ENCODE results near the gene RDH14. TPM values are rescaled to one million over a fixed set of nuclear protein-coding genes. Genes with fewer than 3 reads are reported as not detected.
A peak's percentile ranks its signal among the peaks of the same experiment; 100 is the strongest.

RDH14 gene
- total RNA-seq, 1 donor from 2014 or later, result 33.5 TPM

- H3K27ac Mint-ChIP-seq, result no peak overlapping the region
- H3F3A ChIP-seq (ENCODE audit: low read depth), result no peaks in the 10 kb centered on the region
Observed at GRCh38 chr2:18527822-18528221, 32.6 kb downstream of the RDH14 start.

GRCh38 chr2:18527326-18527725, 33.1 kb downstream of the RDH14 start:
- Mint-ChIP-seq H3K27ac (no peak overlapping the region), H3K36me3 (no peaks in the 10 kb centered on the region), H3K27me3 (ENCODE audit: insufficient read depth, low read depth) (peaks cover 2% of the 10 kb centered on the region), H3K9me3 (no peaks in the 10 kb centered on the region), H3K4me3 (no peak overlapping the region), H3K4me1 (peaks cover 5% of the 10 kb centered on the region)
- DNase-seq (ENCODE audit: low spot score), result no peak
- H3K4me1 ChIP-seq, result no peaks in the 10 kb centered on the region
- H3K36me3 ChIP-seq, result no peaks in the 10 kb centered on the region
- H4K20me1 ChIP-seq (ENCODE audit: low read depth), result no peaks in the 10 kb centered on the region
- no peak overlapping the region for H3K9ac ChIP-seq
- H2AFZ ChIP-seq (replicated peaks), result no peak overlapping the region
- H3K4me2 ChIP-seq, result no peak overlapping the region
- H3K4me3 ChIP-seq, result no peak overlapping the region
- H3K9me3 ChIP-seq (ENCODE audit: low read depth), result no peaks in the 10 kb centered on the region
- H3K27ac ChIP-seq, result no peak overlapping the region
- H3K79me2 ChIP-seq (ENCODE audit: low read depth), result no peaks in the 10 kb centered on the region
- no peaks in the 10 kb centered on the region for H3K27me3 ChIP-seq
- no peaks in the 10 kb centered on the region for H3F3A ChIP-seq (ENCODE audit: low read depth)
- no peak for TF ChIP-seq CTCF (IDR thresholded peaks at IDR 0.05)
- no peak for TF ChIP-seq EZH2phosphoT487 (IDR thresholded peaks at IDR 0.05)
- TF ChIP-seq EZH2 (IDR thresholded peaks at IDR 0.05), result no peak

More at GRCh38 chr2:18527822-18528221, 32.6 kb downstream of the RDH14 start:
- Histone ChIP-seq H3K9ac (no peak overlapping the region), H4K20me1 (ENCODE audit: low read depth) (no peaks in the 10 kb centered on the region), H3K4me3 (no peak overlapping the region), H3K79me2 (ENCODE audit: low read depth) (no peaks in the 10 kb centered on the region), H3K27ac (no peak overlapping the region), H3K4me2 (no peak overlapping the region), H3K9me3 (ENCODE audit: low read depth) (no peaks in the 10 kb centered on the region), H3K36me3 (no peaks in the 10 kb centered on the region), H2AFZ (replicated peaks) (no peak overlapping the region), H3K4me1 (no peaks in the 10 kb centered on the region), H3K27me3 (no peaks in the 10 kb centered on the region)
- Mint-ChIP-seq H3K27me3 (ENCODE audit: insufficient read depth, low read depth) (peaks cover 2% of the 10 kb centered on the region), H3K4me1 (peaks cover 5% of the 10 kb centered on the region), H3K4me3 (no peak overlapping the region), H3K36me3 (no peaks in the 10 kb centered on the region), H3K9me3 (no peaks in the 10 kb centered on the region)
- DNase-seq (ENCODE audit: low spot score), result no peak
- TF ChIP-seq EZH2 (IDR thresholded peaks at IDR 0.05) (no peak), CTCF (IDR thresholded peaks at IDR 0.05) (no peak), EZH2phosphoT487 (IDR thresholded peaks at IDR 0.05) (no peak)

DNA sequence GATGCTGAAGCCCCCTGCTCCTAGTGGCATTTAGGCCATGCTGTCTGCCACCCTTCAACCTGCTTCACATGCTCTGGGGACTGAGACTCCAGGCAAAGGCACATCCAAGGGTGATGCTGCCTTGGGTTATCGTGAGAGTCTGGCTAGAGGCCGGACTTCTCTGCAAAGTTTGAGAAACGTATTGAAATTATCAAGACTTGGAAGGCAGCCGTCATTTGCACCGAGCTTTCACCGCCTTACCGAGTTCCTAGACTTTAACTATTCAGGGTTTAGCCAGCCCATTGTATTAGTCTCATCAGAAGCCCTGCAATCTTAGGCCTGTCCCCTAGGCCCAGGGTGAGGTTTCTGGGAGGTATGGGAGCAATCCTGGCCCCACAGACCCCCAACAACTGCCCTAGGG, 34.0 kb downstream of the RDH14 start:
- Histone ChIP-seq H3K4me1 (no peaks in the 10 kb centered on the region), H3K79me2 (ENCODE audit: low read depth) (no peaks in the 10 kb centered on the region), H4K20me1 (ENCODE audit: low read depth) (no peaks in the 10 kb centered on the region), H3F3A (ENCODE audit: low read depth) (no peaks in the 10 kb centered on the region), H3K27me3 (no peaks in the 10 kb centered on the region), H3K9me3 (ENCODE audit: low read depth) (no peaks in the 10 kb centered on the region), H3K9ac (no peak overlapping the region), H2AFZ (replicated peaks) (peak overlapping the region; percentile 34), H3K4me3 (no peak overlapping the region), H3K36me3 (no peaks in the 10 kb centered on the region), H3K4me2 (no peak overlapping the region), H3K27ac (no peak overlapping the region)
- no peak for TF ChIP-seq EZH2phosphoT487 (IDR thresholded peaks at IDR 0.05)
- TF ChIP-seq EZH2 (IDR thresholded peaks at IDR 0.05), result no peak
- TF ChIP-seq CTCF (IDR thresholded peaks at IDR 0.05), result no peak
- Mint-ChIP-seq H3K4me3 (no peak overlapping the region), H3K36me3 (no peaks in the 10 kb centered on the region), H3K27ac (no peak overlapping the region), H3K27me3 (ENCODE audit: insufficient read depth, low read depth) (peaks cover 2% of the 10 kb centered on the region), H3K9me3 (no peaks in the 10 kb centered on the region), H3K4me1 (peaks cover 5% of the 10 kb centered on the region)
- no peak for DNase-seq (ENCODE audit: low spot score)

All from neural progenitor cell (in vitro differentiated cells).